GM12872 (cell line): Measurements from ENCODE around the gene LRP1.

Source experiments
- CTCF ChIP-seq: IDR thresholded peaks from 3 replicates; pipeline ENCODE4 v1.5.1; 2011; ENCODE audit warnings: low read depth, mild to moderate bottlenecking, low read length, moderate library complexity; ENCODE audit not compliant: insufficient read depth

Gene LRP1

GRCh38 chr12:57219993-57220754 is 91.9 kb downstream of the LRP1 start:
- no peak for TF ChIP-seq CTCF

DNA sequence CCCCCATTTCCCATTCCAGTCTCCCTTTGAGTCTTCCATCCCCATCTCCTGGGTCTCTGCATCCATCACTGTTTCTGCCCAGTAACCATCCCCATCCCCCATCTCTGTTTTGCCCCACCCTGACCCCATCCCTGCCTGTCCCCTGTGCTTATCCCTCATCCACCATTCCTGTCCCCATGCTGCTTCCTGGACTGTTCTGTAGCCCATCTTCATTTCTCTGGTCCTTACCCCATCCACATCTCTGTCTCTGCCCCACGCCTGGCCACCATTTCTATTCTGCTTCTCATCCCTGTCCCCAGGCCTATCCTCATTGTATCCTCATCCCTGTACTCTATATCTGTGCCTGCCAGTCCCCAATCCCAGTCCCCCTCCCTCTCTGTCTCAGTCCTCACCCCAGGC is 92.5 kb downstream of the LRP1 start:
- TF ChIP-seq CTCF: no peak

- no peak for TF ChIP-seq CTCF
Measured at GRCh38 chr12:57221169-57221917, 93.1 kb downstream of the LRP1 start.

DNA sequence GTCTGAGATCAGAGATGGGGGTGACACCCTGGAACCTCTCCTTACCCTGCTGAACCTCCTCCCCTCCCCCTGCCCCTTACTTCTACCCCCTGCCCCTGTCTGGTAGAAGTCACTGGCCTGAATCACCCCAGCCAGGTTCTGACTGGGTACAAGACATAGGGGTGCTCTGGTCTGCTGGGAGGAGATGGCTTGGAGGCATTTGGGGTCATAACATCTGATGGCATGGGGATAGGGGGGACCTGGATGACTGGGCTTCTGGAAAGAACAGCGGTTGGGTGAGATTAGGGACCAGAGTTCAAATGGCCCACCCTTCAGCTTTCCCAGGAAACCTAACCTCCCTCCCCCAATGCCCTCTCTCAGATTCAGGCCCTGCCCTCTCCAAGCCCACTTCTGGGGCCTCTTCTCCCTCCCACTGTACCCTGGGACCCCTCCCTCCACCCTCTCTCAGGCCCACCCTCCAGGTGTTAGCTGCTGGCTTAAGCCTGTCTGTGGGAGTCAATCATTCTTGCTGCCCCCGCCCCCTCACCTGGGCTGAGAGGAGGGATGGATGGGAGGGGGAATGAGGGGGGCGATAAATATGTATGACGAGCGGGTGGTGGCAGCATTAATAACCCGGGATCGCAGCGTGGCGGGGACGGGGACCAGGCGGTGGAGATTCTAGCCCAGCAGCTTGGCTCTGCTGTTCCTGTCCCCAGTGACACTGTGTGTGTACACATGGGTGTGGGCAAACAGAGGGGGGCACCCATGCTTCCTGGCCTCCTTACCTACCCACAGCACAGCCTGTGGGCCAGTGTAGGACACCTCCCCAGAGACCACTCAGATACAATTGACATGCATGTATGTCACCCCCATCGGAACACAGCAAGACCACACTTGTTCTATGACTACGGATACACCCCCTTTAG is 94.3 kb downstream of the LRP1 start:
- TF ChIP-seq CTCF: no peak

- no peak for TF ChIP-seq CTCF
Measured at GRCh38 chr12:57223191-57224165, 95.2 kb downstream of the LRP1 start.

DNA sequence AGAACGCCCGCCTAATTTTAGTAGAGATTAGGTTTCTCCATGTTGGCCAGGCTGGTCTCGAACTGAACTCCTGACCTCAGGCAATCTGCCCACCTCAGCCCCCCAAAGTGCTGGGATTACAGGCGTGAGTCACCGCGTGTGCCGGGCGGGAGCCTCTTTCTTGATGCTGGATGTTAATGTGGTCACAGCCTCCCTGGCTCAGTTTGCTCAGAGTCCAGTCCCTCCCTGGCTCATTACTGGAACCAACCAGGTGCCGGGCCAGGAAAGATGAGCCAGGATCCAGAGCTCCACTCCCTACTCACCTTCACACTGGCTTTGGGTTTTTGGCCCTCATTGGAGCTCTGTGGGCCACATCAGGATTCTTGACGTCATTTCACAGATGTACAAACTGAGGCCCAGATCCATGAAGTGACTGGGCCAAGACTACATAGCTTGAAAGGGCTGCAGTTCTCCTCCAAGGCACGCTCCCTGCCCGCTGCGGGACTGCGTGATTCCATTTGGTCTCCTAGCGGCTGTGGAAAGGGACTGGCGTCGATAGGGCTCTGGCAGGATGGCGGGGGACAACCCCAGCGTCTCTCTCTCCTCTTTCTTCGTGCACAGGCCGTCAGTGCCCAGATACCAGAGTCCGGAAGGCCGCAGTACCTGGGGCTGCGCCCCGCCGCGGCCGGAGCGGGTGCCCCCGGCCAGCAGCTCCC is 96.1 kb downstream of the LRP1 start:
- no peak; the same call in 2 of the 3 replicates for TF ChIP-seq CTCF
